A549 (cell line): ENCODE data around the gene EDA. TPM values are rescaled to one million over a fixed set of nuclear protein-coding genes. Genes with fewer than 3 reads are reported as not detected.

Experiments used
- ATAC-seq, 2 experiments: fragments of 200-7000 bp in 1 of 2; fragments of >200 bp in 1 of 2; cut with Nextera tagmentation in 1 of 2; cut with Tn5 transposase in 1 of 2; 3 replicates each; pipeline versions ENCODE4 v1.8.0 to v1.9.1; 2018 to 2020; ENCODE audit warnings: mild to moderate bottlenecking in 1 of 2, moderate library complexity in 1 of 2
- CTCF ChIA-PET: fragments of 300-600 bp; sonication (Branson Sonifier 250); formaldehyde crosslinking; extraction: SDS; loops from one replicate; lab custom pipeline; 2021; ENCODE audit warnings: antibody characterized with exemption, inconsistent platforms; lab: Yijun Ruan, JAX
- POLR2A ChIA-PET: fragments of 350-600 bp; formaldehyde crosslinking; extraction: SDS; loops from one replicate; lab custom pipeline; 2021; ENCODE audit warnings: antibody characterized with exemption, inconsistent platforms; lab: Yijun Ruan, JAX
- DNase-seq, 2 experiments: peaks; one replicate each; pipeline versions ENCODE4 v3.0.0 to v3.0.0-alpha.2; 2011 to 2016; ENCODE audit warnings: low read depth in 1 of 2, low spot score in 1 of 2
- FAIRE-seq: peaks from 2 replicates; lab custom pipeline; 2011; peaks lifted over from hg19 to GRCh38; lab: Jason Lieb, UNC
- H3K27ac ChIP-seq, 2 experiments: fragments of >200 bp; sonication (Bioruptor Twin); formaldehyde crosslinking; 3 replicates each; pipeline ENCODE4 v1.5.1; 2016 to 2017
- H3K4me1 ChIP-seq: fragments of >200 bp; sonication (Bioruptor Twin); formaldehyde crosslinking; 3 replicates; pipeline ENCODE4 v1.6.1; 2016
- H3K4me2 ChIP-seq: fragments of >200 bp; sonication (Bioruptor Twin); formaldehyde crosslinking; 3 replicates; pipeline ENCODE4 v1.6.1; 2016
- H3K4me3 ChIP-seq: fragments of >200 bp; sonication (Bioruptor Twin); formaldehyde crosslinking; 3 replicates; pipeline ENCODE4 v1.5.1; 2016
- H3K9me3 ChIP-seq: fragments of >200 bp; sonication (Bioruptor Twin); formaldehyde crosslinking; 3 replicates; pipeline ENCODE4 v1.6.1; 2016
- BCL3 ChIP-seq: fragments of >200 bp; sonication (Bioruptor Twin); formaldehyde crosslinking; IDR thresholded peaks from 3 replicates; pipeline ENCODE4 v1.6.1; 2016
- CEBPB ChIP-seq, 2 experiments: fragments of >200 bp in 1 of 2; sonication (Bioruptor Twin) in 1 of 2; formaldehyde crosslinking in 1 of 2; IDR thresholded peaks; 2 replicates each; pipeline ENCODE4 v1.6.1; 2012 to 2016
- CHD4 ChIP-seq: fragments of 200-600 bp; sonication (generic); IDR thresholded peaks from 2 replicates; pipeline ENCODE4 v1.6.1; 2016; ENCODE audit warnings: antibody characterized with exemption, mild to moderate bottlenecking, borderline replicate concordance
- EHF ChIP-seq: fragments of 250-450 bp; sonication (Bioruptor Pico); IDR thresholded peaks from 2 replicates; pipeline ENCODE4 v1.5.0; 2020; ENCODE audit warnings: mild to moderate bottlenecking
- ELK1 ChIP-seq: fragments of 150-350 bp; IDR thresholded peaks from 2 replicates; pipeline ENCODE4 v1.6.1; 2014; ENCODE audit warnings: low read depth, mild to moderate bottlenecking, low read length
- FOSB ChIP-seq: fragments of 250-450 bp; sonication (Bioruptor Pico); IDR thresholded peaks from 2 replicates; pipeline ENCODE4 v1.5.0; 2020; ENCODE audit warnings: mild to moderate bottlenecking, moderate library complexity
- FOXS1 ChIP-seq: fragments of 250-450 bp; sonication (Bioruptor Pico); IDR thresholded peaks from 2 replicates; pipeline ENCODE4 v1.5.0; 2020; ENCODE audit warnings: mild to moderate bottlenecking, moderate library complexity
- HDAC2 ChIP-seq: fragments of 200-600 bp; sonication (generic); IDR thresholded peaks from 2 replicates; pipeline ENCODE4 v1.6.1; 2016
- HEYL ChIP-seq: fragments of 250-450 bp; sonication (Bioruptor Pico); IDR thresholded peaks from 2 replicates; pipeline ENCODE4 v1.8.0; 2021; ENCODE audit warnings: mild to moderate bottlenecking, moderate library complexity
- HOXA7 ChIP-seq: fragments of 250-450 bp; sonication (Bioruptor Pico); IDR thresholded peaks from 2 replicates; pipeline ENCODE4 v1.5.0; 2020; ENCODE audit warnings: mild to moderate bottlenecking, moderate library complexity
- KDM1A ChIP-seq: fragments of 200-600 bp; sonication (generic); IDR thresholded peaks from 2 replicates; pipeline ENCODE4 v1.6.1; 2016; ENCODE audit warnings: low read depth, mild to moderate bottlenecking
- KDM5A ChIP-seq: fragments of 200-600 bp; sonication (generic); IDR thresholded peaks from 2 replicates; pipeline ENCODE4 v1.6.1; 2016; ENCODE audit warnings: antibody characterized with exemption, mild to moderate bottlenecking
- MAZ ChIP-seq: fragments of 150-350 bp; IDR thresholded peaks from 2 replicates; pipeline ENCODE4 v1.6.1; 2014; ENCODE audit warnings: antibody characterized with exemption, low read depth, low read length, borderline replicate concordance
- NPAS2 ChIP-seq: fragments of 250-450 bp; sonication (Bioruptor Pico); IDR thresholded peaks from 2 replicates; pipeline ENCODE4 v1.8.0; 2022; ENCODE audit warnings: mild to moderate bottlenecking, moderate library complexity, borderline replicate concordance
- NR3C1 ChIP-seq: fragments of >200 bp; sonication (Bioruptor Twin); formaldehyde crosslinking; IDR thresholded peaks from 3 replicates; pipeline ENCODE4 v1.6.1; 2017
- PBX3 ChIP-seq: IDR thresholded peaks from 2 replicates; pipeline ENCODE4 v1.6.1; 2012
- POLR2AphosphoS2 ChIP-seq: conservative IDR thresholded peaks from 2 replicates; pipeline ENCODE4 v1.6.1; 2012; ENCODE audit warnings: low read length, improper control_type of control experiment, inconsistent platforms
- RCOR1 ChIP-seq: fragments of 150-350 bp; IDR thresholded peaks from 2 replicates; pipeline ENCODE4 v1.6.1; 2014; ENCODE audit warnings: antibody characterized with exemption, low read length, low read depth
- RNF2 ChIP-seq: fragments of 200-600 bp; sonication (generic); IDR thresholded peaks from 2 replicates; pipeline ENCODE4 v1.6.1; 2016; ENCODE audit warnings: low read depth, mild to moderate bottlenecking, antibody characterized with exemption, moderate library complexity, borderline replicate concordance
- SMC3 ChIP-seq: fragments of >200 bp; sonication (Bioruptor Twin); formaldehyde crosslinking; IDR thresholded peaks from 3 replicates; pipeline ENCODE4 v1.6.1; 2018; ENCODE audit warnings: inconsistent platforms
- ZFP36 ChIP-seq: fragments of 450-650 bp; IDR thresholded peaks from 2 replicates; pipeline ENCODE4 v1.6.1; 2014; ENCODE audit warnings: borderline replicate concordance; ENCODE audit not compliant: partially characterized antibody
- polyA plus RNA-seq, 4 experiments: library from polyadenylated mRNA; depleted of rRNA in 3 of 4; stranded (reverse); fragments of >200 nt; fragmentation: RNase III in 1 of 4; extraction: RNeasy Plus Mini Kit Qiagen cat#74134 plus additional on column Dnase treatment in 1 of 4; gene quantifications; 2 replicates in 3 of 4; 3 replicates in 1 of 4; pipeline ENCODE4 v1.2.3, GENCODE V29; 2011 to 2017

Gene EDA
- polyA plus RNA-seq, 2 of the 4 experiments (the other 2 are of a cell fraction) = 0.25 to 0.26 TPM

GRCh38 chrX:69724307-69724706 is 108.4 kb downstream of the EDA start (continued):
- no peak for TF ChIP-seq FOXS1

- no peaks in the 10 kb centered on the region for H3K4me1 ChIP-seq
- DNase-seq (no peak), ATAC-seq (no peak), FAIRE-seq (no peak)
- no peak overlapping the region for H3K4me3 ChIP-seq
- H3K4me2 ChIP-seq = no peak overlapping the region
- H3K9me3 ChIP-seq = no peaks in the 10 kb centered on the region
- no peak overlapping the region for H3K27ac ChIP-seq
- ChIA-PET POLR2A (no interaction called here), CTCF (no interaction called here)
- TF ChIP-seq HOXA7 (no peak), BCL3 (no peak), FOSB (no peak), RNF2 (no peak), NPAS2 (no peak)
- TF ChIP-seq, all 56 proteins: peak for 0
Observed at GRCh38 chrX:69740317-69740716, 124.4 kb downstream of the EDA start.

GRCh38 chrX:69741721-69742120 is 125.8 kb downstream of the EDA start:
- Histone ChIP-seq H3K9me3 (no peaks in the 10 kb centered on the region), H3K4me3 (no peak overlapping the region), H3K4me1 (no peaks in the 10 kb centered on the region), H3K27ac (no peak overlapping the region), H3K4me2 (no peak overlapping the region)
- POLR2A ChIA-PET = no interaction called here
- CTCF ChIA-PET = no interaction called here
- FAIRE-seq = no peak
- ATAC-seq = no peak
- TF ChIP-seq HEYL (no peak), ZFP36 (no peak), RNF2 (no peak), CHD4 (no peak), ELK1 (no peak), HOXA7 (no peak), PBX3 (no peak), KDM5A (no peak), FOSB (no peak)
- no peak for DNase-seq

- POLR2A ChIA-PET = no interaction called here
- Histone ChIP-seq H3K27ac (no peak overlapping the region), H3K4me1 (no peaks in the 10 kb centered on the region), H3K4me3 (no peak overlapping the region), H3K4me2 (no peak overlapping the region), H3K9me3 (no peaks in the 10 kb centered on the region)
- CTCF ChIA-PET = no interaction called here
- DNase-seq (no peak), ATAC-seq (no peak), FAIRE-seq (no peak)
- TF ChIP-seq FOXS1 (no peak), CEBPB (IDR thresholded peaks at IDR 0.05) (no peak), RCOR1 (no peak), KDM1A (no peak), CHD4 (no peak), BCL3 (no peak), NR3C1 (no peak), POLR2AphosphoS2 (no peak), MAZ (no peak), HDAC2 (no peak), EHF (CRISPR knock-in tag) (no peak), SMC3 (no peak)
Observed at GRCh38 chrX:69746051-69746450, 130.1 kb downstream of the EDA start.
